ENCODE data around the gene INMT. TPM values are rescaled to one million over a fixed set of nuclear protein-coding genes. Genes with fewer than 3 reads are reported as not detected.

The INMT gene
- total RNA-seq, 1 experiment from 2014 or later: not detected

DNA sequence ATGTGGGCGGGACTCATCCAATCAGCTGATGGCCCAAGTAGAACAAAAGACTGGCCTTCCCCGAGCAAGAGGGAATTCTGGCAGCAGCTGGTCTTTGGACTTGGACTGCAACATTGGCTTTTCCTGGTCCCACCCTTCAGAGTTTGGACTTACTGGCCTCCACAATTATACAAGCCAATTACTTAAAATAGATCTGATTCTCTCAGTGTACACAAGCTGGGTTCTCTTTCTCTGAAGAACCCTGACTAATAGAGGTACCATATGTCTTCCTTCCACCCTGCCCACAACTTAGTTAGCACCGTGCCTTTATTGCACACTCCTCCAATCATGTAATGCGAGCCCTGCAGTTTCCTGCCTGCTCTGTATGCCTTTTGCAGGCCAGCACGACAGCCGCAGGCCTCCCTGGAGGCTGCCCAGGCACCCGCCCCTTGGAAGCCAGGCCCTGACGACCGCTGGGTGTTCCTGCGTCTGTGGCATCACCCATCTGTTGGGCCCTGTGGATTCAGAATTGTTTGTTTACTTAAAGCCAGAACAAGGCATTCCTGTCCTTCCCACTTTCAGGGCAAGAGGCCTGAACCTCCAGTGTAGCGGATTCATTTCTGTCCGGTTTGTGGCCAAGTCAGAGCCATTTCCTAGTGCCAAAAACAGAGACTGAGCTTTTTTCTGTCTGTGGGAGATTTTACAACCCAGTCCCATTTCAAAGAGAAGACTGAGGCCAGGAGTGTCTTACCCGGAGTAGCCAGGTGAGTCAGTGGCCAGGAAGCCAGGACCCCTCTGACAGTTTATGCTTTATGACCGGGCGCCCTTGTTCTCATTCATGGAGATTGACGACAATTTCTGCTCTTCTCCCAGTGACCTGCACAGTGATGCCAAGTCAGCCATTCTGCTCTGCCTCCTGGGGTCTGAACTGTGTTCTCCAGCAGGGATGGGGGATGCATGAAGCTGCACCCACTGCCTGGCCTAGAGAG, 968 bp upstream of the INMT start:
- DNase-seq (ENCODE audit: low read depth): peak; percentile 90

DNA sequence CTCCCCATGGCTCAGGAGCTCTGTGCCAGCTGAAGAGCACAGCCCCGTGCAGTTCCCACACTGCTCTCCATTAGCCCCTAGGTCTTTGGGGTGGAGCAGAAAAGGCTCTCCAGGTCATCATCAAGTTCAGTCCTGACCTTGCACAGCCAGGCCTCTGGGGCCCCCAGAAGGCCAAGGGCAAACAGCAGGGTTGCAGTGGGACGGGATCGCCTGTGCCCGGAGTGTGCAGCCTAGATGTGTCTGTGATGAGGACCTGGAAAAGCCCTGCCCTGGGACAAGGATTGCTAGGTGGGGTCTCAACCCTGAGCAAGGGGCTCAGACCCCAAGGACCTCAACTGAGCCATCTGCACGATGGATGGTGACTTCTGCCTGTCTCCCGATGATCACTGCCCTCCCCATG, 549 bp downstream of the INMT start:
- DNase-seq (ENCODE audit: low read depth): no peak

DNA sequence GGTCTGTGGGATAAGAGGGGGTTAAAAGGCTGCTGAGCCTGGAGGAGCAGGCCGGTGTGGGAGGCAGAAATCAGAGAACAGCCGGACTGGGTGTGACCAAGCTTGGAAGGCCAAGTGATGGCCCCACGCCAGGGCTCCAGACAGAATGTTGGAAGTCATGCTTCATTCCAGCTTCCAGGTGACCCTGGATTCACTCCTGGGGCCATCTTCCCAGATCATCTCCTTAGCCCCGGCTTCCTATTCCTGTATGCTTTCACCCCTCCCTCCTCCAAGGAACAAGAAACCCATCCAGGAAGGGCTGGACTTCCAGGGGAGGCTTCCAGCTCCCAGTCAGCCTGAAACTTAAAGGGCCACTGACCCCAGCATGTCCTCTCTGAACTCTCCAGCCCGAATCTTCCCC, 1.0 kb downstream of the INMT start:
- no peak for DNase-seq (ENCODE audit: low read depth)

DNA sequence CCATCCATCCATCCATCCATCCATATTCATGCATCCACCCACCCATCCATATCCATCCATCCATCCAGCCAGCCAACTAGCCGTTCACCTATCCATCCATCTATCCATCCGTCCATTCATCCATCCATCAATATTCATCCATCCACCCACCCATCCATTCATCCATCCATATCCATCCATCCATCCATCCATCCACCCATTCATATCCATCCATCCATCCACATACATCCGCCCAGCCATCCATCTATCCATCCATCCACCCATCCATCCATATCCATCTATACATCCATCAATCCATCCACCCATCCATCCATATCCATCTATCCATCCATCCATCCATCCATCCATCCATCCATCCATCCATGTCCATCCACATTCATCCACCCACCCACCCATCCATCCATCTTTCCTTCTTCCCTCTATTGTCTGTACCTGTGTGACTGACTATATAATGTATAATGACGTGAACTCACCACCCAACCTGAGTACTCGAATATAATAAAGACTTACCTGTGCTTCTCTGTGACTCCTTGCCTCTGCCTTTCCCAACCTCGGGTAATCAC, 2.5 kb downstream of the INMT start:
- DNase-seq (ENCODE audit: low read depth): no peak

DNA sequence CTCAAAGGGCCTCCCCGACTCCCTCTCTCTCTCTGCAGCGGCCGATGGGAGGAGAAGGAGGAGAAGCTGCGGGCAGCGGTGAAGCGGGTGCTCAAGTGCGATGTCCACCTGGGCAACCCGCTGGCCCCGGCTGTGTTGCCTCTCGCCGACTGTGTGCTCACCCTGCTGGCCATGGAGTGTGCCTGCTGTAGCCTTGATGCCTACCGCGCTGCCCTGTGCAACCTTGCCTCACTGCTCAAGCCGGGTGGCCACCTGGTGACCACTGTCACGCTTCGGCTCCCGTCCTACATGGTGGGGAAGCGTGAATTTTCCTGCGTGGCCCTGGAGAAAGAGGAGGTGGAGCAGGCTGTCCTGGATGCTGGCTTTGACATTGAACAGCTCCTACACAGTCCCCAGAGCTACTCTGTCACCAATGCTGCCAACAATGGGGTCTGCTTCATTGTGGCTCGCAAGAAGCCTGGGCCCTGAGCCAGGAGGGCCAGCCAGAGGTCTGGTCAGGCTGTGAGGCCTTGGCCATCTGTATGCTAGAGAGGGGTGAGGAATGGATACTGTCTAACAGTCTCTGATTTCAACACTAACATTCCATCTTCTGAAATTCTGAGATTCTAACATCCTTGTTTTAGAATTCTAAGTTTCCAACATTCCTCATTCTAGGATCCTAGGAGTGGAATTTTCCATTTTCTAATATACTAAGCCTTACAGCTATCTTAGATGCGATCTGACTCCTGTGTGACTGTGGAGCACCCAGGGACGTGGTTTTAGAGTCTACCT, 3.6 kb downstream of the INMT start:
- DNase-seq (ENCODE audit: low read depth): no peak

DNA sequence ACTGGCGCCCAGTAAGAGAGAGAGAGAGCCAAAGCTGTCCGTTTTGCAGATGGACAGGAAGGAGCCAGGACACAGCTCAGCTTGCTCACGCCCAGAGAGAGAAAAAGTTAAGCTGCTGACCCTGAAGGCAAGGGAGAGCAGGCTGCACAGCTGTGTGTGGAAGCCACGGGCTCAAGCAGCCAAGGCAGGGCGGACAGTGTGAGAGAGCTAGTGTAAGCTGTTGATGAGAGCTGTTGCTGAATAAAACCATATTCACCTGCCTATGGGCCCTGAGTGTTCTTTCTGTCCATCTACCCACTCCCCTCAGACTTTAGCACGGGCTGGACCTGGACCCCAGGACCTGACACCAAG, 5.4 kb downstream of the INMT start:
- no peak for DNase-seq (ENCODE audit: low read depth)

DNA sequence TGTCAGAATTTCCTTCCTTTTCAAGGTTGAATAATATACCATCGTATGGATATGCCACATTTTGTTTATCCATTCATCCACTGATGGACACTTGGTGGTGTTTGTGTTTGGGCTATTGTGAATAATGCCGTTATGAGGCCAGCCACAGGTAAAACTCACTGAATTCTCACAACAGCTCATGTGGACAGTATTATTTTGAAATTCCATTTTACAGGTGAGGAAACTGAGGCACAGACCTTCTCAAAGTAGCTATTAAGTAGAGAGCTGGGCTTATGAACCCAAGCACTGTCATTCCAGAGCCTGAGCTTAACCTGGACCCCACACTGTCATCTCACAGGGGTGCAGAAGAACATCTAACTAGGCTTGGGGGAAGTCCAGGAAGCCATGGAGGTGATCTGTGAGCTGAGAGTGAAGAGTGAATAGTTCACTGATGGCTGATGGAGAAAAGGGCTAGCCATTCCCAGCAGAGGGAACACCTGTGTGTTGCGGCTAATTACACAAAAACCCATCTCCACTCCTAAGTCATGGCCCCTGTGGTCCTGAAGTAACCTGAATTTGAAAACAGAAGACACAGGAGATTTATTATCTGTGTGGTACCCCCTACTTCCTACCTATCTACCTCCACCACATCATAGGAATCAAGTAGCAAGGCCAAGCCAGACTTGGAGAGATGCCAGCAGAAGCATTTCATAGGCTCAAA, 8.7 kb downstream of the INMT start:
- no peak for DNase-seq (ENCODE audit: low read depth)

DNA sequence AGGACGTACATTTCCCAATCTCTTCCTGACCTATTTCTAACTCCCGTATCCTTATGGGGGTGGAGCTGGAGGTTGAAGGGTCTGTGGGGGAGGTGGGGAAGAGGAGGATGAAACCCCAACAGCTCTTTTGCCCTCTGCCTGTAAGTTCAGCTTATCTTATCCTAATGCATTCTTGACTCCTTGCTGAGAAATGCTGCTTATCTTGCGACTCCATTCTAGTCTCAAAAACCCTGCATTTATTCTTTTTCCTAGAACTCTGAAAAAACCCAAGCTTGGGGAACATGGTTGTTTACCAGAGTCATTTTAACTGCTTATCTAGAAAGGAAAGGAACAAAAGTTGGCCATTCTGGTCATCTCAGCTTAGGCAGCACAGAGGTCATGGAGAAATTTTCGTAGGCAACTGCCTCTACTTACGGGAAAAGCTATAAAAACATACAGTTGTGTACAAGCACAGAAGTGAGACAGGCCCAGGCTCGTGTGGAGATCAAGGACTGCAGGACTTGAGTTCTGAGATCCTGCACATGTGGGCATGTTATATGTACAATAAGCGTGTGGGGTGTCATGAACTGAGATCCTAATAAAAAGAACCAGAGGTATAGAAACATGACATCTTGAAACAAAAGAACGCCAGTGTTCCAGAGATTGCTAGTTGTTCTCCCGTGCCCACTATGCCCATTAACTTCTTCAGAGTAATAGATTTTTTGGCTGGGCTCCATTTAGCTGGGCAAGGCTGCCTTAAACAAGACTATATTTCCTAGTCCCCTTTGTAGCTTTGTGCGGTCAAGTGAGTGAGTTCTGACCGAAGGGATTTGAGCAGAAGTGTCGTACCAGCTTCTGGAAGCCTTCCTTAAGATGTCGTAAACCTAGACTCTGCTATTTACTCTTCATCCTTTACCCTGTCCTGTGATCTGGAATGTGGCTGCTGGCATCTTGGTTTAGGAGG, 9.6 kb downstream of the INMT start:
- no peak for DNase-seq (ENCODE audit: low read depth)

DNA sequence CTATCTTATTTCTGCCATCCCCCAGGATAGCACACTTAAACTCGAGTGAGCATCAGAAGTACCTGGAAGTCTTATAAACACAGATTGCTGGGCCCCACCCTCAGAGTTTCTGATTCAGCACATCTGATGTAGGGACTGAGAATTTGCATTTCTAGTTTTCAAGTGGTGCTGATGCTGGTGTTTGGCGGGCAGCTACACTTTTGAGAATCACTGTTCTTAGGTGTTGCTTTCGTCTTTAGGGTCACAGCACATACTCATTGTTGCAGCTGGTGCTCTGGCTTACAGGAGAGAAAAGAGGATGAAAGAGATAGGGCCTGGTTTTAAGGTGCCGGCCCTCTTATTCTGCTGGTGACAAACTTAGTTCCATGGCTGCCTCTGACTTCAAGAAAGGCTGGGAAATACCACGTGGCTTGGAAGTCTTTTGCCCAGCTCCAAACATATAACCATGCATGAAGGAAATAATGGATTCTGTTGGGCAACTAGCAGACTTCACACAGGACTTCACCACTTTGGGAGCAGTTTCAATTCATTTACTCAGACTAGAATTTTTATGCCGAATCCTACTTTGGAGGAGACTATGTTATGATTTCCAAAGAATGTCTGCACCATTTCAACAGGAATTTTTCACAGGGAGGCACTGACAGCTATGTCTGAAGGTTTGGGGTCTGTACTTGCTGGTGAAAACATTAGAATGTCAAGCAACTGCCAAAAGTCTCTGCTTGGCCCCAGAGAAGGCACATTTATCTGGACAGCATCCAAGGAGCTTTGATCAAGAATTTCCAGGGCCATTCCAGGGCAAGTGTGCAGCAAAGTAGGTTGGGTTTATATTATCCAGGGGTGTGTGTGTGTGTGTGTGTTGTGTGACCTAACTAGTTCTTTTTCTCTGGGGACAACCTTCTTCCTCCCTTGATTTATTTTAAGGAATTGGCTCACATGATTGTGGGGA, 12.4 kb downstream of the INMT start:
- no peak for DNase-seq (ENCODE audit: low read depth)

DNA sequence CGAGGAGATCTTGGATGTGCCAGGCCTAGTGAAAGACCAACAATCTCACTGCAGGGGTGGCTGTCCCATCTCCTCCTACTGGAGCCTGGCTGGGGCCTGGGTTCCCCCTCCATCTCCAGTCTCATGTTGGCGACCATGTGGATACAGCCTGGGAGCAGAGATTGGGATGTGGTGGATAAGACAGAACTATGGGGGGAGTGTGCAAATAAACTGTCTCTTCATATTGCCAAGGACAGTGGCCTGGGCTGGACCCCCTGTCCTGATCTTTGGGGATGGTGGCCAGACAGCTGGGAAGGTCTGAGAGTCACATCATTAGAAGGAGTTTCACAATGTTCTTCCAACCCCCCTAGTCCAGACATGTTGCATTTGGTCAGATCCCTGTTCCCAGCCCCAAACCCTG, 13.5 kb downstream of the INMT start:
- DNase-seq (ENCODE audit: low read depth): no peak

DNA sequence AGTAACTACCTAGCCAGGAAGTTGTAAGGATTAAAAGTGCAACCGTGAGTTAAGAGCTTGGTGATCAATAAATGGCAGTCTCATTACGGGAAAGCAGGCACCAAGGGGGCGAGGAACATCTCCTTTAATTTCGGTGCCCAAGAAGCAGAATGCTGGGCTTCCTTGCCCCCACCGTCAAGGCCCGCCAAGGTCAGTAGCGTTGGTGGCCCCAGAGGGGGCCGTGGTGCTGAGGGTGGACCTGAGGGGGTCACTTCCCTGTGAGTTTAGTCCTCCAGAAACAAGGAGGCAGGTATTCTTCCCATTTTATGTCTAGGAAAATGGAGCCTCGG, 18.9 kb downstream of the INMT start:
- no peak for DNase-seq (ENCODE audit: low read depth)

DNA sequence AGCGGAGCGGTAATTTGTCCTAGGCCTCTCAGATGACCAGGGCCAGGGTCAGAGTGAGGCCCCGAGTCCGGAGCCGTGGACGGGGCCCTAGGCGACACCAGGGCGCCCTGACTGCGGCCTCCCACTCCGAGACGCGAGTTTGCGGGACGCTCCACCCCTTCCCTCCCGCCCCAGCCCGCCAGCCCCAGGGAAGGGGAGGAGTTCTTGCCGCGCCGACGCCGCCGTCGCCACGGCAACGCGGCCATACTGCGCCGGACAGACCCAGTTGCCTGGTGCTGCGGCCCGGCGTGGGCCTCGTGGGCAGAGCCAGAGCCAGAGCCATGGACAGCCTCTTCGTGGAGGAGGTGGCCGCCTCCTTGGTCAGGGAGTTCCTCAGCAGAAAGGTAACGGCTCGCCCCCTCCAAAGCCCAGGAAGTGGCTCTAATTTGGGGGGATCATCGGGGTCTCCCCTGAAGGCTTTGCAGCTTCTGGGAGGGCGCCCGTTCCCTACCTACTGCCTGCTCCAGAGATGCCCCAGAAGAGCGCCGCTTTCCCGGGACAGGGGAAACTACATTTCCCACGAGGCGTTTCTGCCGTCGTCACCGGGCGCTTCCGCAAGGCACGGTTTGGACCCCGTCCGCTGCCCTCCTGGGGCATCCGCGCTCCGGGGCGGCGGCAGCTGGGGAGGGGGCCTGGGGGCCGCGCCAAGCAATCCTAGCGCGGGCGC, 19.4 kb downstream of the INMT start, which contains the start of gene MINDY4:
TSS of gene MINDY4 (plus strand) at position 244 of the 706 bp plus-strand sequence. CDS start at position 321, 77 bp downstream.
- peak; percentile 77 for DNase-seq (ENCODE audit: low read depth)

DNA sequence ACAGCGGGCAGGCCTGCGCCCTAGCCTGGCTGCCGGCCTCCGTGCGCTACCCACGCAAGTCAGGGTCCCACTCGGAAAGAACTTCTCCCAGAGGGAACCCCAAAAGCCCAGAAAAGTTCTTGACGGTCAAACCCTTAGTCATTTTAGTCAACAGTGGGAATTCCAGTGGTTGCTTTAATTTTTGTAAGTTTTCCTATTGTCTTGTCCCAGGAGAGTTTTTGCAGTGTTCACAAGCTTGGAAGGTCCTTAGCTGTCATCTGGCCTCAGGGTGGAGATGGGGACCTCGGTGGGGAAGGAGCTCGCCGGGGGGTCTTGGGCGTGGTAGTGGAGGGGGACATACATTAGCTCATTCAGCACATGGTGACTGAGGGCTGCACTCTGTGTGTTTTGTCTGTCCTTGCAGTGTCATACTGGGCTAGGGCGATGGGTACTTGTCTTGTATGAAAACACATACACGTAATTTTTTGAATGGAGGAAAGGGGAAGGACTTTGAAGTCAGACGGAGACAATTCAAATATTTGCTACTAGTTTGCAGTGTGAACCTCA, 20.0 kb downstream of the INMT start:
- no peak for DNase-seq (ENCODE audit: low read depth)

DNA sequence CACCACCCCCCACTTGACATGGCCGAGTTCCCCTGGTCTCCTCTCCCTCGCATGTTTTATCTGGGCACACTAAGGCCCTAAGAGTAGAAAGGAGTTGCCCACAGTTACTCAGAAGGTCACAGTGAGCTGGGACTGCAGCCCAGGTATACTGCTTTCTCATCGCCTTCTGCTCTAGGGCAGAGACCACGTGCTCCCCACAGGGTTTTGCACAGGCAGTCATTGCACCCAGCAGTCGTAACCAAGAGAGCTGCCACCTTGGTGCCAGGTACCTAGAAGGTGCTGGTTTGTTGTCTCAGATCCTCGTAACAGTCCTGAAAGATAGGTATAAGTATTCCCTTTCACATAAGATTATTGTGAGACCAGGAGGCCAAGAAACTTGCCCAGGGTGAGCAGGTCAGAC, 21.0 kb downstream of the INMT start:
- DNase-seq (ENCODE audit: low read depth): no peak

DNA sequence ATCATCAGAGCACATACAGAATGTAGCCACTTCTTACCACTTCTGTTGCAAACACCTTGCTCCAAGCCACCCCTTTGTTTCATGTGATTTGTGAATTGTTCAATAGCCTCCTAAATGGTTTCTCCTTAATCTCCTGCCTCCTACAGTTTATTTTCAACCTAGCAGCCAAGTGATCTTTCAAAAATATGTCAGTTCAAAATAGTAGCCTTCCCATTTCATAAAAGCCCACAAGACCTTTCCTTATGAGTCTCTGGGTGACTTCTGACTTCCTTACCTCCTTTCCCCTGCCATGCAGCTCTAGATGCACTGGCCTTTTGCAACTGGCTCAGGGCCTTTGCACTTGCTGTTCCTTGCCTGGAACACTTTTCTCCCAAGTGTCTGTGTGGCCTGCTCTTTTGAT, 24.1 kb downstream of the INMT start:
- DNase-seq (ENCODE audit: low read depth): no peak

DNA sequence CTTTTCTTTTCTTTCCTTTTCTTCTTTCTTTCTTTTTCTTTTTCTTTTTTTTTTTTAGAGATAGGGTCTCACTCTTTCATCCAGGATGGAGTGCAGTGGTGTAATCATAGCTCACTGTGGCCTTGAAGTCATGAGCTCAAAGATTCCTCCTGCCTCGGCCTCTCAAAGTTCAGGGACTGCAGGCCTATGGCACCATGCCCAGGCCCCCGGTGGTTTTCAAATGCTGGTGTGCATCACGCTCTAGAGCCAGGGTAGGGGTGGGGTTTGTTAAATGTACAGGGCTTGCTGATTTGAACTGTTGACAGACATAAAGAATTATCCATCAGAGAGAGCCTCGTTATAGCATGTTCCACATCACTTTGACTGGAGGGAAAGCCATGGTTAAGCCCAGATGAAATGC, 25.0 kb downstream of the INMT start:
- no peak for DNase-seq (ENCODE audit: low read depth)

DNA sequence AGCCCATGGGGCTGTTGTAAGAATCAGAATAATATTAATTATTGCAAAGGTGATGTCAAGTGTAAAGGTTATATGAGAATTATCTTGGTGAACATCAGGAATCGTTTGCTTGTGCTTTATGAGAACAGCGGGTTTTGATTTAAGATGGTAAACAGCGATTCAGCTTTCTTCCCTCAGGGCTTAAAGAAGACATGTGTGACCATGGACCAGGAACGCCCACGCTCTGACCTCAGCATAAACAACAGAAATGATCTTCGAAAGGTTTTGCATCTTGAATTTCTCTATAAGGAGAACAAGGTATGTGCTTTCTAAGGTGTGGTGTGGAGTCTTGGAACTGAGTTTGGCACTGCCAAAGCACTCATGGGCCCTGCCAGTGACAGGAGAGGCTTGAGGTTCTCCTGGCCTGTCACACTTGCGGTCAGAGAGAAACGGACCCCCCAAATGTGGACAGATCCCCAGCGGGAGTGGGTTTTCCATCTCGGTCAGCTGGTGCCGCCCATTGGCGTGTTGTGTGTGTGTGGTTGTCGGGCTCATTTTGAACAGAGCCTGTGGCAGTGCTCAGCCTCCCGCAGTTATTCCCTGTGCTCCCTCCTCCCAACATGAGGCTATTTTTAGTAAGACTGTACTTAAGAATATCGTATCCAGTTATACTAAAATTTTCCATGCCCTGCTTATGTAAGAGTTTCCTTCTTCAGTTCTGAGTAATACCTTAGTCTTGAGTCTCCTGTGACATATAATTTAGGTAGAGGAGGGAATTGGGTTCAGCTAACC, 26.5 kb downstream of the INMT start:
- no peak for DNase-seq (ENCODE audit: low read depth)

DNA sequence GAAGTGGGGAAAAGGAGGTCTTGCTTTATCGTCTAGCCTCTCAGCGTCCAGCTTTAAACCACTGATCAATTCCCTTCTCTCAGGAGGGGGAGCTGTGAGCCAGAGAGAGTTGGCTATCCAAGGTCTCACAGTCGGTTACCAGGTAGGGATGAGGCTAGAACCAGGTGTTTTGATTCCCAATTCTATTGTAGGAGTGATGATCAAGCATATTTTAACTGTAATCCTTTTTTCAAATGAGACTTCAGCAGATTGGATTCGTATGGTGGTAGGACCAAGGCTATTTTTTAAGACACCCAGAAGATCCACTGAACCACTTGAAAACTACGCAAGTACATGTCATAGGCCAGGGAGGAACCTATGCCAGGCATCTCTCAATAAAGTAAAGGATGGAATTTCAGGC, 27.6 kb downstream of the INMT start:
- no peak for DNase-seq (ENCODE audit: low read depth)
